ENCODE data around the gene SZT2. TPM values are rescaled to one million over a fixed set of nuclear protein-coding genes. Genes with fewer than 3 reads are reported as not detected.

The SZT2 gene
- total RNA-seq (ENCODE audit: insufficient read depth, low replicate concordance): 32.5 TPM

DNA sequence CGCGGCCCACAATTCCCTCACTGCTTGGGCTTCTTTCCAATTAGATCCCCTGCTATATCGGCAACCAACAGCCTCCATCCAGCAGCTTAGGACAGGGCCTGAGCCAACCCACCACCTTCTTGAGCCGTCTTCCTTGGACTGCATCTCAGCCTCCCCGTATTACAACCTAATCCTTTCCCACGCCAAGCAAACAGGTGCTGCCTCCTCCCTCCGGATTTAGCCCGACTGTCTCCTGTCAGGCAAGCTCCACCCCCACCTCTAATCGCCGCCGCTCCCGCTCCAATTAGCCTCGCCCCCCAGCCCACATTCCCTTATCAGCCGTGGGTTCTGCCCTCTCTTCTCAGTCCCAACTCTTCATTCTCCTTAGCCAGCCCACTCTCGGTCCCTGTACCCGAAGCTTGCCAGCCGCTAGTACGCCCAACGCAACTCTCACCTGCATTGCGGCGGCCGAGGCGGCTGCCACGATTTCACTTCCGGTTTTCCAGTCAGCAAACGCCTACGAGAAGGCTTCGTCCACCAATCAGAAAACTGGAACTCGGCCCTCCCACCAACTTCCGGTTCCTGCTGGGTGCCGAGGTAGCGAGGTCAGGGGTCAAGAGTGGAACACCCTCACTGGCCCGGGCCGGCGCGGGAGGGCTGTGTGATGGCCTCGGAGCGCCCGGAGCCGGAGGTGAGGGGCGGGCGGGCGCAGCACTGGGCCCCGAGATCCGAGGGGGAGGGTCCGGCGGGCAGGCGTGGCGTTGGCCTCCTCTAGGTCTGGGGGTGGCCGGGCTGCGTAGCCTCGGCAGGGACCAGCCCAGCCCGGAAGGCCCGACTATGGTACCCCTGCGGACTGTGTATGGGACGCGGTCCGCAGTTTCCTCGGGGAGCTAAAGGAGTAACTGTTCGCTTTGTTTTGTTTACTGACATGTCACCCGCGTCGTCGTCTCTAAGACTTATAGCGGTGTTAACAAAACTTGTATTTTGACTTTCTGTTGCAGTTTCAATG lies at the start of gene SZT2, which contains the start of gene MED8:
TSS of gene SZT2 (plus strand) at position 574 of the 988 bp plus-strand sequence. CDS start at position 644, 70 bp downstream.
TSS of gene MED8 (minus strand) at position 475 of the 988 bp plus-strand sequence. CDS start at position 439, 36 bp downstream.
- DNase-seq (ENCODE audit: low spot score): peak; percentile 98

DNA sequence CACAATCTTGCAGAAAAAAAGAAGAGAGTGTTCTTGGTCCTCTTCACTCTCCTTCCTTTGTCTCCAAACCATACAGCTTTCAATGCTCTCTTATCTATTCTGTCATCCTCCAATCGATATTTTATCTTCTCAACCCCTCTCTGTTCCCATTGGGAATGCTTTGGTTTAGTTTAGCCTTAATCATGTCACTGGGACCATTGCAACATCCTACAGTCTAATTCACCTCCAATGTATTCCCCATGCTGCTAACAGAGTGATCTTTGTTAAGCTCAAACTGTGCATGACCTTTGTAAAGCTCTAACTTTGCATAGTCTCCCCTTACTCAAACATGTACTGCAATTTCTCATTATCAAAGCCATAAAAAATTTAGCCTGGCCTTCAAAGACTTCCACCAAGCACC lies 49.1 kb upstream of the SZT2 start:
- DNase-seq (ENCODE audit: low spot score): no peak

DNA sequence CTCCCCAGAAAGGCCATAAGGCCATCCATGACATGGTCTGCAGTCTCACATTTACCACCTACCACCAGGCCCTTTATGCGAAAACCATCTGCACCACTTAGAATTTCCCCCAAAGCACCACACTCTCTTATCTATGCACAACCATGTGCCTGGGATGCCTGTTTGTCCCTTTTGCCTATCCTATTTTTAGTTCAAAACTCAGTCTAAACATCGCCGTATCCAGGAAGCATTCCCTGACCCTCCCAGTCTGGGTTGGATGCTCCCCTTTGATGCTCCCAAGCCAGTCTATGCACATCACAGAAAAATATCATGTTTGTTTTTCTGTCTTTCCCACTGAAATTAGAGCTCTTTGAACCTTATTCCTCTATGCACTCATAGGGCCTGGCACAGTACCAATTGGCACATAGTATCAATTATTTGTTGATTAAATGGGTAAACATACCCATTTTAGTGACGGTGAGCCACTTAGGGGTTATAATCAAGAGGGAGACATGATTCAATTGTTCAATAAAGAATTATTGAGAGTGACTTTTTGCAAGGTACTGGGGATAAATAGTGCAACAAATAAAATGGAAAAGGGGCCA lies 45.3 kb upstream of the SZT2 start:
- no peak for DNase-seq (ENCODE audit: low spot score)

DNA sequence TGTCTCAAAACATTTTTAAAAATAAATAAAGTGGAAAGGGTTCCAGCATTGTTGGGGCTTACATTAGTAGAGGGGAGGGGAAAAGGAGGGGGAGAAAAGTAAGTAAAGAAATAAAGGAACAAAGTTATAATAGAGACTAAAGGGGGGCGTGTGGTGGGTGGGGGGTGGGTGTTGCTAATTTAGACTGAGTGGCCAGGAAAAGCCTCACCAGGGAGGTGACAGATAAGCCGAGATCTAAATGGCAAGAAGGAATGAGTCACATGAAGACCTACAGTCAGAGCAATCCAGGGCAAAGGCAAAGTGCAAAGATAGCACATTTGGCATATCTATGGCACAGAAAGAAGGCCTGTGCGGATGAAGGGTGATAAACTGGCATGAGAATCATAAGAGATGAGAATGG lies 44.6 kb upstream of the SZT2 start:
- no peak for DNase-seq (ENCODE audit: low spot score)

DNA sequence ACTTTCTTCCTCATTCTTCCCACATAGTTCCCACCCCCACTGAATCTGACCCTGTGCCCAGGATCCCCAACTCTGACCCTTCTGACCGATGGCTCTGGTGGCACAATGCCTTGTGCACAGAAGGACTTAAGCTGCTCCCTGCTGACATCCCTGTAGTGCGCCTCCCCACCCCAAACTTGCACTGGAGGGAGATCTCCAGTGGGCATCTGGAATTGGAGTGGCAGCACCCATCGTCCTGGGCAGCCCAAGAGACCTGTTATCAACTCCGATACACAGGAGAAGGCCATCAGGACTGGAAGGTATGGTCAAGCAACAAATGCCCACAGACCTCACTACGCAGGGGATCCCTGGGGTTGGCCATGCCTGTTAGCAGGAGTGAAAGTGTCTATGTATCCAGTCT lies 43.1 kb upstream of the SZT2 start:
- no peak for DNase-seq (ENCODE audit: low spot score)

DNA sequence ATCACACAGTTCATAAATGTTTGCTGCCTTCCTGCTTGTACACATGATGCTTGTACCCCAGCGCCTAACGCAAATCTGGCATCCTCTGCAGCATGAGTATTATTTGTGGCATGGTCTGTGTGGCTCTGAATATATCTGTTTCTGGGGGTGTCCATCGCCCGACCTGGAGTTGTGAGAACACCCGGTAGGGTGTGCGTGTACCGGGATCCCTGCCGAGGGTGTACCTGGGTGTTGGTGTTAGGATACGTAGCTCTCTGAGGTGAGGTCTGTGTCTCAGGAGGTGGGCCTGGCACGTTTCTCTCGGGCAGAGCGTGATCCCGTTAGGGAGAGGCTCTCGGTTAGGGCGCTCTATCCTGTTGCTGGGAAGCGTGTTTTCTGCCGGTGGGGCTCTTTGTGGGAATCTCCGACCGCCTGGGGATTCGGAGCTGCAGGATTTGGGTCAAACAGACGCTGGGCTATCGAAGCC lies 41.3 kb upstream of the SZT2 start:
- no peak for DNase-seq (ENCODE audit: low spot score)

DNA sequence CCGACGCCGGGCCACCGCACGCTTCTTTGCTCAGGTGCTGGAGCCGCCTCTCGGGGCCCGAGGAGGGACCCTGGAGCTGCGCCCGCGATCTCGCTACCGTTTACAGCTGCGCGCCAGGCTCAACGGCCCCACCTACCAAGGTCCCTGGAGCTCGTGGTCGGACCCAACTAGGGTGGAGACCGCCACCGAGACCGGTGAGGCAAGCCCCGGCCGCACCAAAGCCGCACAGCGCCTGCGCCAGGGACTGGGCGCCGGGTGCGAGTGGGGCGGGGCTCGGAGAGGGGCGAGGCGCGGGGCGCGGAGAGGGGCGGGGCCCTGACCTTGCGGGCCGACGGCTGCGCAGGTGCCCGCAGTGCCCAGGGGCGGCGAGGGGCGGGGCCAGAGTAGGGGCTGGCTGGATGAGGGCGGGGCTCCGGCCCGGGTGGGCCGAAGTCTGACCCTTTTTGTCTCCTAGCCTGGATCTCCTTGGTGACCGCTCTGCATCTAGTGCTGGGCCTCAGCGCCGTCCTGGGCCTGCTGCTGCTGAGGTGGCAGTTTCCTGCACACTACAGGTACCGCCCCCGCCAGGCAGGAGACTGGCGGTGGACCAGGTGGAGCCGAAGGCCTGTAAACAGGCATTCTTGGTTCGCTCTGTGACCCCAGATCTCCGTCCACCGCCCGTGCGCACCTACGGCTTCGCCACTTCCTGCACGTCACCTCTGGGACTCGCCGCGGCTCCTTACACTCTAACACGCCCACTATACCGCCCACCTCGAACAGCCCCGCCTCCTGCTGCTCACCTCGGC lies 40.7 kb upstream of the SZT2 start:
- DNase-seq (ENCODE audit: low spot score): peak; percentile 79

DNA sequence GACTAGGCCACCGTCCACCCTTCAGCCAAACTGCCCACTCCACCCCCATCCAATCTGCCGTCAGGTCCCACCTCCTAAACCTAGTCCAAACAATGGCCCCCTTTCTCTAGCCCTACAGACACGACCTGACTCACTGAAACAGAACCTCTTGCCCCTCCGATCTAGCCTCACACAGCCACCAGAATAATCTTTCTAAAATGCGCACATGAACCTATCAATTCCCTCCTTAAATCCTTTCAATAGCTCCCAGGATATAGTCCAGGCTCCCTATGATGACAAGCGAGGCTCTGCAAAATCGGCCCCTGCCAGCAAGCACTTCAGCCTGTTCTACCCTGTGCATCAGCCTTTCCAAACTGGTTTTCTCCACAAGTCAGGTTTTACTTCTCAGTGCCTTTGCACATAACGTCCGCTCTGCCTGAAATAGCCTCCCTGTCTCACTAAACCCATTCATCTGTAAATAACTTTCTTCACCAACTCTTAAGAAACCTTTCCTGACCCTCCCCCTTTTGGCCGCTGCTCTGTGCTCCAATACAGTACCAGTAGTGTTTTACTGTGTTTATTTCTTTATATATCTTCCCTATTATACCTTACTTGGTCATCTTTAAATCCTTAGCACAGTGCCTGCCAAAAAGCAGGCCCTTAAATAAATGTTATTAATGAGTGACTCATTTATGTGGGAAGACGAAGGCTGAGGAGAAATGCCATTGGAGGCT lies 39.9 kb upstream of the SZT2 start:
- DNase-seq (ENCODE audit: low spot score): peak; percentile 79

DNA sequence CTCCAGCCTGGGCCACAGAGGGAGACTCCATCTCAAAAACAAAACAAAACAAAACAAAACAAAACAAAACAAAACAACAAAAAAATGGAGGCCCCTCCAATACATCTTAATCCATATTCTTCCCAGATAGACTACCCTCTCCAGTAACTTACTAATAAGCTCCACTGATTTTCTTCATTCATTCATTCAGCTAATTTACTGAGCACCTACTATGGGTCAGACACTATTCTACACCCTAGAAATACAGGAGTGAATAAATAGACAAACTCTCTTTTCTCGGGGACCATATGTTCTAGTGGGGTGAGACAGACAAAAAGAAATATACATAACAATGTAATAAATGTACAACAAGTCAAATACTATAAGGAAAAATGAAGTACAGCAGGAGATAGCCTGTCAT lies 38.7 kb upstream of the SZT2 start:
- no peak for DNase-seq (ENCODE audit: low spot score)

DNA sequence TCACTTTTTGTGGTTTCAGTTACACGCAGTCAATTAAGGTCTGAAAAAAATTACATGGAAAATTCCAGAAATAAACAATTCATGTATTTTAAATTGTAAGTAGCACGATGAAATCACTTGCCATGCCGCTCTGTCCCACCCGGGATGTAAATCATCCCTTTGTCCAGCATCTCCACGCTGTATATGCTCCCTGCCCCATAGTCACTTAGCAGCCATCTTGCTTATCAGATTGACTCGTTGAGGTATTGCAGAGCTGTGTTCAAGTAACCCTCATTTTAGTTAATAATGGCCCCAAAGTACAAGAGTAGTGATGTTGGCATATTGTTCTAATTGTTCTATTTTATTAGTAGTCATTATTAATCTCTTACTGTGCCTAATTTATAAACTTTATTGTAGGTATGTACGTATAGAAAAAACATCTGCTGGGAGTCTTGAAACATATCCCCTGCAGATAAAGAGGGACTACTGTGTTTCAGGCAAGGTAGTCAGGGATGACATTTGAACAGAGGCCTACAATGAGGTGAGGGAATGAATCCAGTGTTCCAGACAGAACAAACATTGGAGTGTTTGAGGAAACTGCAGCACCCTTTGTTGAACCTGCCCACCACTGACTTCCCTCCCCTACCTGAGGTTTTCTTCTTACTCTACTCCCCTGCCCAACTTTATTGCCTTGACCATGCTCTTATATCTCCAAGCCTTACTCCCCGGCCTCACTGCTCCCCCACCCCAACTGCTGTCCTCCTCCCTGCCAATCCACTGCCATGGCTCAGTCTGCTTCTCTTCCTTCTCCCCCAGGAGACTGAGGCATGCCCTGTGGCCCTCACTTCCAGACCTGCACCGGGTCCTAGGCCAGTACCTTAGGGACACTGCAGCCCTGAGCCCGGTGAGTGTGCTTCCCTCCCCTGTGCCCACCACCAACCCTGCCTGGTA lies 38.0 kb upstream of the SZT2 start:
- no peak for DNase-seq (ENCODE audit: low spot score)

DNA sequence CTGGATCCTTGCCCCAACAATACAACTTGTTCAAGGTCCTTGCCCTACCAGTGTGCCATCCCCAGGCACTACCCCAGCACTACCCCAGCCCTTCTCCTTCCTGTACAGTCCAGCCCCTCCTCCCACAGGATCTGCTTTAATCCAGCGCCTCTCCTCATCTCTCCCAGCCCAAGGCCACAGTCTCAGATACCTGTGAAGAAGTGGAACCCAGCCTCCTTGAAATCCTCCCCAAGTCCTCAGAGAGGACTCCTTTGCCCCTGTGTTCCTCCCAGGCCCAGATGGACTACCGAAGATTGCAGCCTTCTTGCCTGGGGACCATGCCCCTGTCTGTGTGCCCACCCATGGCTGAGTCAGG lies 37.4 kb upstream of the SZT2 start:
- DNase-seq (ENCODE audit: low spot score): no peak

DNA sequence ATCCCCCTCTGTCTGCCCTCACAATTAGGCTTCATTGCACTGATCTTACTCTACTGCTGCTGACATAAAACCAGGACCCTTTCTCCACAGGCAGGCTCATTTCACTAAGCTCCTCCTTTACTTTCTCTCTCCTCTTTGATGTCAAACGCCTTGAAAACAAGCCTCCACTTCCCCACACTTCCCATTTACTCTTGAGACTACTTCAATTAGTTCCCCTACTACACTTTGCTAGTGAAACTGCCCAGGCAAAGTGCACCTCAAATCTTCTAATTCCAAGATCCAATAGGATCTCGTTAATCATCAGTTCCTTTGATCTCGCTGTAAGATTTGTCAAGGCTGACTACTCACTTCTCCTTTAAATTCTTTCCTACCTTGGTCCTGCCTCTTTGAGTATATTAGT lies 36.8 kb upstream of the SZT2 start:
- no peak for DNase-seq (ENCODE audit: low spot score)

DNA sequence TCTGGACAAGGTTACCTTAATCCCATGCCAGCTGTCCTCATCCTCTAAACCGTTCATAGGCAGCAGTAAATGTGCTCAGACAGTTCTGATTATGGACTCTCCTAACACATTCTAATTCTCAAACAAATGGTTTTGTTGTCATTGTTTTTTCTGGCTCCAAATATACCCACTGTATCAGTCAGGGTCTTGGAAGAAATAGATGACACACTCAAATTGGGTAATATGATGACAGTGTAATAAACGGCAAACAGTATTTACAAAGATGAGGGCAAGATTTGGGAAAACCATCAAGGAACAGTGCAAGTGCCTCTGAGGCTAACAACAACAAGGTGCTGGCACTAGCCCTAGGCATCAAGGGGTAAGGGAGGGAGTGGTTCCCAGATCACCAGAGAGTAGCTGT lies 35.2 kb upstream of the SZT2 start:
- no peak for DNase-seq (ENCODE audit: low spot score)

DNA sequence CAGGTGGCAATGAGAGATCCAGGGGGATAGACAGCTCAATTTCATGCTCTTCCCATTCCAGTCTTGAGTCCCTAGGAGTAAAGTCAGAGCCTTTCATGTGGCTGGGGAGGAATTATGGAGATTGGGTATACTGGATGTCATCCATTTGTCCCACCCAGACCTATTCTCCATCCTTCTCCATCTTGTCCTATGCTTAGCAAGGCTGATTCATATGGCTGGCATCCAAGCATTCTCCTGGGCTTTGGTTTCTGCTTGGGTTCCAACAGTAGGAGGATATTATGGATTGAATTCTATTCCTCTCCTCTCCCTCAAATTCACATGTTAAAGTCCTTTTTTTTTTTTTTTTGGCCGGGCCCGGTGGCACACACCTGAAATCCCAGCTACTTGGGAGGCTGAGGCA lies 34.8 kb upstream of the SZT2 start:
- no peak for DNase-seq (ENCODE audit: low spot score)

DNA sequence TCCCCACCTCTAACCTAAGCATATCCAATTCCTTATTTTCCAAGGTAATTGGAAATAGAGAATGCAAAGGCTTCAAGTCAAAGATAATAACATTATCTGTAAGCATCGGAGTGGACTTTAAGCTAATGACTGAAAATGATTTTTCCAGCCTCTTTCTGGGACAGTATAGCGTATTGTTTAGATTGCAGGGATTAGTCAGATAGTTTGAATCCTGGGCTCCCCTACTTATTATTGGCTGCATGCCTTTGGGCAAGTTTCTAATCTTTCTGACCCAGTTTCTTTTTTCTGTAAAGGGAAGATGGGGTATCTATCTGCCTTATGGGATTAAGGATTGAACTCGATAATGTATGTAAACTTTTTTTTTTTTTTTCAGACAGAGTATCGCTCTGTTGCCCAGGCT lies 32.4 kb upstream of the SZT2 start:
- no peak for DNase-seq (ENCODE audit: low spot score)

DNA sequence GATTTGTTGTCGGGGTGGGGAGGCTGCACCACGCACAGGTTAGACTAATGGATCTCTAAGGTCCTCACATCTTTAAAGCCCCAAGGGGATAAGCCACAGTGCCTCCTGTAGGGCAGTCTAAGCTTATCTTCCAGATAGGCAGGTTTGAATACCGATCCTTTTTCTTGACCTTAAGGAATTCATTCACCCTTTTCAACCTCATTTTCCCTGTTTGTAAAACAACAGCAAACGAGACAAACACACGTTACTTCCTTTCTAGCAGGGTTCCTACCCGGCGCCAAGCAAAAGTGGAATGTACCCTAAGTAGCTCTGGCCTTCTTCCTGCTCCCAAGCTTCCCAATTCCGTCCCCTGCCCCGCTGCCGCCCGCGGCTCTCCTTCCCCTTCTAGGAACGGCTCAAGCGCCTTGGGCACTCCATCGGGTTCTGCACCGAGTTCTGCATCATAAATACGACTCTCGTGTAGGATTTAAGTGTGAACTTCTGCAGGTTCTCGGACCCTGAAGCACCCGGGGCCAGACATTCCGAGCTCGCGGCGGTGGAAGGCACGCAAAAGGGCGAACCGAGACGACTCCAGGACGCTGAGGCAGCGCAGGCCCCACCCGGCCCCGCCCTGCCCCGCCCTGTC lies 31.5 kb upstream of the SZT2 start:
- no peak for DNase-seq (ENCODE audit: low spot score)

DNA sequence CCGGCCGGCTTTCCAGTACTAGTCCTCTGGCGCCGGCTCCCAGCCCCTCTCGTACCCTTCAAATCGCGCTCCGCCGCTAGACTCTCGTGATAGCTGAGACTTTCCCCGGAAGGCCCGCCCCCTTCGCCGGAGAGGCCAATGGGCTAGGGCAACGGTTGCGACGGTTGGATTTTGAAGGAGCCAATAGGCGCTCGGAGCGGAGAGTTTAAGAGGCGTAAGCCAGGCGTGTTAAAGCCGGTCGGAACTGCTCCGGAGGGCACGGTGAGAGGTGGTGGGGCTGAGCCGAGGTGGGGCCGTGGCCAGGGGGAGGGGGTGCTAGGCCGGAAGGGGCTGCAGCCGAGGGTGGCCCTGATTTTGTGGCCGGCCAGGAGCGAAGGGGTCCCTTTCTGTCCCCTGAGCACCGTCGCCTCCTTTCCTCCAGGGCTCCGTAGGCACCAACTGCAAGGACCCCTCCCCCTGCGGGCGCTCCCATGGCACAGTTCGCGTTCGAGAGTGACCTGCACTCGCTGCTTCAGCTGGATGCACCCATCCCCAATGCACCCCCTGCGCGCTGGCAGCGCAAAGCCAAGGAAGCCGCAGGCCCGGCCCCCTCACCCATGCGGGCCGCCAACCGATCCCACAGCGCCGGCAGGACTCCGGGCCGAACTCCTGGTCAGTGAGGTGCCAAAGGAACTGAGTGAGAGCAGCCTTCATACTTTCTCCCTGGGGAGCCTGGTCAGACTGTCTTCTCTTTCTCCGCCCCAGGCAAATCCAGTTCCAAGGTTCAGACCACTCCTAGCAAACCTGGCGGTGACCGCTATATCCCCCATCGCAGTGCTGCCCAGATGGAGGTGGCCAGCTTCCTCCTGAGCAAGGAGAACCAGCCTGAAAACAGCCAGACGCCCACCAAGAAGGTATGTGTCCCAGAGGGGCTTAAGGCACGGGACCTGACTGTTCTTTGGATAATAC lies 30.7 kb upstream of the SZT2 start, which contains the start of gene CDC20:
TSS of gene CDC20 (plus strand) at position 236 of the 948 bp plus-strand sequence. CDS start at position 471, 235 bp downstream.
- DNase-seq (ENCODE audit: low spot score): peak; percentile 99

DNA sequence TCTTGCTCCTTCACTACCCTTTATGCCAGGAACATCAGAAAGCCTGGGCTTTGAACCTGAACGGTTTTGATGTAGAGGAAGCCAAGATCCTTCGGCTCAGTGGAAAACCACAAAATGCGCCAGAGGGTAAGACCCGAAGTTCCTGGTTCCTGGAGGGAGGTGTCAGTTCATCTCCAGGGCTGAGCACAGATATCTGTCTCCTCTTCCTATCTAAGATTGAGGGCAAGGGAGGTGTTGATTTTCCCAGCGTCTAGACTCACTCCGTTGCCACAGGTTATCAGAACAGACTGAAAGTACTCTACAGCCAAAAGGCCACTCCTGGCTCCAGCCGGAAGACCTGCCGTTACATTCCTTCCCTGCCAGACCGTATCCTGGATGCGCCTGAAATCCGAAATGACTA lies 30.0 kb upstream of the SZT2 start:
- DNase-seq (ENCODE audit: low spot score): no peak
